WTC11 (cell line): ENCODE results near the gene FAM90A26.

Source experiments
- MYBL2 ChIP-seq: sonication (generic); formaldehyde crosslinking; IDR thresholded peaks from 2 replicates; pipeline ENCODE4 v1.8.1; 2023; ENCODE audit warnings: mild to moderate bottlenecking, moderate library complexity, missing genetic modification reagents
- NR1H2 ChIP-seq: sonication (generic); formaldehyde crosslinking; IDR thresholded peaks from 2 replicates; pipeline ENCODE4 v1.9.0; 2021; ENCODE audit warnings: mild to moderate bottlenecking, moderate library complexity, missing genetic modification reagents
- SP1 ChIP-seq: sonication (generic); formaldehyde crosslinking; conservative IDR thresholded peaks from 2 replicates; pipeline ENCODE4 v1.8.1; 2022; ENCODE audit warnings: missing genetic modification reagents
- TF ChIP-seq, protein P1 (sequence below): fragments of 200-600 bp; IDR thresholded peaks from 2 replicates; pipeline ENCODE4 v1.8.0; 2022; ENCODE audit warnings: antibody characterized with exemption
- TF ChIP-seq, protein P2 (sequence below): sonication (generic); formaldehyde crosslinking; IDR thresholded peaks from 2 replicates; pipeline ENCODE4 v1.8.0; 2022; ENCODE audit warnings: mild to moderate bottlenecking, missing genetic modification reagents
- TF ChIP-seq, protein P3 (sequence below): sonication (generic); formaldehyde crosslinking; conservative IDR thresholded peaks from 2 replicates; pipeline ENCODE4 v1.8.1; 2022; ENCODE audit warnings: mild to moderate bottlenecking, missing genetic modification reagents
- TF ChIP-seq, protein P4 (sequence below): sonication (generic); formaldehyde crosslinking; IDR thresholded peaks from 2 replicates; pipeline ENCODE4 v1.8.1; 2022; ENCODE audit warnings: mild to moderate bottlenecking, moderate library complexity, missing genetic modification reagents

DNA sequence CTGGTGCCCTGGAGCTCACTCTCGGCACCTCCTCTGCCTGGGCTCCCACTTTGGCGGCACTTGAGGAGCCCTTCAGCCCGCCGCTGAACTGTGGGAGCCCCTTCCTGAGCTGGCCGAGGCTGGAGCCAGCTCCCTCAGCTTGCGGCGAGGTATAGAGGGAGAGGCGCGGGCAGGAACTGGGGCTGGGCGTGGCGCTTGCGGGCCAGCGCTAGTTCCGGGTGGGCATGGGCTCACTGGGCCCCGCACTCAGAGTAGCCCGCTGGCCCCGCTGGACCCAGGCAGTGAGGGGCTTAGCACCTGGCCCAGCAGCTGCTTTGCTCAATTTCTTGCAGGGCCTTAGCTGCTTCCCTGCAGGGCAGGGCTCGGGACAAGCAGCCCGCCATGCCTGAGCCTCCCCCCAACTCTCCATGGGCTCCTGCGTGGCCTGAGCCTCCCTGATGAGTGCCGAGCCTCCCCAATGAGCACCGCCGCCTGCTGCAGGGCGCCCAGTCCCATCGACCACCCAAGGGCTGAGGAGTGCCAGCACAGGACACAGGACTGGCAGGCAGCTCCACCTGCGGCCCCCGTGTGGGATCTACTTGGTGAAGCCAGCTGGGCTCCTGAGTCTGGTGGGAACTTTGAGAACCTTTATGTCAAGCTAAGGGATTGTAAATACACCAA is 26.7 kb upstream of the FAM90A26 start:
- TF ChIP-seq, protein P1, sequence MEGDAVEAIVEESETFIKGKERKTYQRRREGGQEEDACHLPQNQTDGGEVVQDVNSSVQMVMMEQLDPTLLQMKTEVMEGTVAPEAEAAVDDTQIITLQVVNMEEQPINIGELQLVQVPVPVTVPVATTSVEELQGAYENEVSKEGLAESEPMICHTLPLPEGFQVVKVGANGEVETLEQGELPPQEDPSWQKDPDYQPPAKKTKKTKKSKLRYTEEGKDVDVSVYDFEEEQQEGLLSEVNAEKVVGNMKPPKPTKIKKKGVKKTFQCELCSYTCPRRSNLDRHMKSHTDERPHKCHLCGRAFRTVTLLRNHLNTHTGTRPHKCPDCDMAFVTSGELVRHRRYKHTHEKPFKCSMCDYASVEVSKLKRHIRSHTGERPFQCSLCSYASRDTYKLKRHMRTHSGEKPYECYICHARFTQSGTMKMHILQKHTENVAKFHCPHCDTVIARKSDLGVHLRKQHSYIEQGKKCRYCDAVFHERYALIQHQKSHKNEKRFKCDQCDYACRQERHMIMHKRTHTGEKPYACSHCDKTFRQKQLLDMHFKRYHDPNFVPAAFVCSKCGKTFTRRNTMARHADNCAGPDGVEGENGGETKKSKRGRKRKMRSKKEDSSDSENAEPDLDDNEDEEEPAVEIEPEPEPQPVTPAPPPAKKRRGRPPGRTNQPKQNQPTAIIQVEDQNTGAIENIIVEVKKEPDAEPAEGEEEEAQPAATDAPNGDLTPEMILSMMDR = no peak
- TF ChIP-seq NR1H2 (CRISPR knock-in tag) = no peak
- TF ChIP-seq MYBL2 = no peak
- TF ChIP-seq, protein P2, sequence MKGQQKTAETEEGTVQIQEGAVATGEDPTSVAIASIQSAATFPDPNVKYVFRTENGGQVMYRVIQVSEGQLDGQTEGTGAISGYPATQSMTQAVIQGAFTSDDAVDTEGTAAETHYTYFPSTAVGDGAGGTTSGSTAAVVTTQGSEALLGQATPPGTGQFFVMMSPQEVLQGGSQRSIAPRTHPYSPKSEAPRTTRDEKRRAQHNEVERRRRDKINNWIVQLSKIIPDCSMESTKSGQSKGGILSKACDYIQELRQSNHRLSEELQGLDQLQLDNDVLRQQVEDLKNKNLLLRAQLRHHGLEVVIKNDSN (CRISPR knock-in tag) = no peak
- TF ChIP-seq SP1 (CRISPR knock-in tag) = no peak
- TF ChIP-seq, protein P3, sequence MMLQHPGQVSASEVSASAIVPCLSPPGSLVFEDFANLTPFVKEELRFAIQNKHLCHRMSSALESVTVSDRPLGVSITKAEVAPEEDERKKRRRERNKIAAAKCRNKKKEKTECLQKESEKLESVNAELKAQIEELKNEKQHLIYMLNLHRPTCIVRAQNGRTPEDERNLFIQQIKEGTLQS (CRISPR knock-in tag) = no peak
- TF ChIP-seq, protein P4, sequence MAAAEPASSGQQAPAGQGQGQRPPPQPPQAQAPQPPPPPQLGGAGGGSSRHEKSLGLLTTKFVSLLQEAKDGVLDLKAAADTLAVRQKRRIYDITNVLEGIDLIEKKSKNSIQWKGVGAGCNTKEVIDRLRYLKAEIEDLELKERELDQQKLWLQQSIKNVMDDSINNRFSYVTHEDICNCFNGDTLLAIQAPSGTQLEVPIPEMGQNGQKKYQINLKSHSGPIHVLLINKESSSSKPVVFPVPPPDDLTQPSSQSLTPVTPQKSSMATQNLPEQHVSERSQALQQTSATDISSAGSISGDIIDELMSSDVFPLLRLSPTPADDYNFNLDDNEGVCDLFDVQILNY (CRISPR knock-in tag) = no peak
